ENCODE data around the gene ZP1. TPM values are rescaled to one million over a fixed set of nuclear protein-coding genes. Genes with fewer than 3 reads are reported as not detected.

ZP1 gene
- polyA plus RNA-seq (2013, experiment 1 of 2): 0.44 TPM
- polyA plus RNA-seq (2013, experiment 2 of 2): 0.42 TPM

- Histone ChIP-seq H4K91ac (ENCODE audit: low read length) (no peak within 1 kb of the TSS), H3K18ac (ENCODE audit: low read depth in 1 of 2, low read length in 2 of 2) (no peak within 1 kb of the TSS), H3K4ac (ENCODE audit: low read depth in 1 of 2, low read length in 2 of 2) (no peak within 1 kb of the TSS), H4K8ac (ENCODE audit: low read length) (peak within 1 kb of the TSS; percentile 70), H3K36me3 (ENCODE audit: control insufficient read depth in 1 of 2, insufficient read depth in 2 of 2, low read depth in 1 of 2, low read length in 2 of 2) (peaks cover 0 to 4% of the 10 kb centered on the region in 2 experiments), H3K4me3 (ENCODE audit: insufficient read depth in 1 of 2, low read depth in 1 of 2, low read length in 2 of 2) (no peak within 1 kb of the TSS), H2AK5ac (ENCODE audit: low read length, severe bottlenecking) (peak within 1 kb of the TSS; percentile 80), H3K27ac (ENCODE audit: low read length, poor library complexity, severe bottlenecking) (peak within 1 kb of the TSS; percentile 24), H3K9ac (ENCODE audit: low read length) (no peak within 1 kb of the TSS), H3K23ac (ENCODE audit: low read length in 2 of 2) (no peak within 1 kb of the TSS), H3K79me1 (replicated peaks; ENCODE audit: low read length, poor library complexity, severe bottlenecking) (no peaks in the 10 kb centered on the region), H2BK120ac (ENCODE audit: low read depth, low read length) (no peak within 1 kb of the TSS), H3K27me3 (ENCODE audit: control insufficient read depth in 1 of 2, insufficient read depth in 1 of 2, low read length in 2 of 2) (peaks cover 0 to 14% of the 10 kb centered on the region in 2 experiments), H2AFZ (ENCODE audit: low read depth, low read length) (no peak within 1 kb of the TSS), H3K4me1 (ENCODE audit: control insufficient read depth, insufficient read depth, low read depth, low read length) (peaks cover 25% of the 10 kb centered on the region), H3K4me2 (ENCODE audit: low read length, poor library complexity, severe bottlenecking) (no peak within 1 kb of the TSS), H2BK12ac (ENCODE audit: low read length in 2 of 2) (peak within 1 kb of the TSS; percentile 4 to 10), H3K14ac (ENCODE audit: low read length in 2 of 2) (peak within 1 kb of the TSS in 1 of 2 experiments; percentile 28), H2BK5ac (ENCODE audit: low read depth, low read length, poor library complexity, severe bottlenecking) (no peak within 1 kb of the TSS), H2BK15ac (ENCODE audit: low read depth, poor library complexity, severe bottlenecking) (no peak within 1 kb of the TSS), H3K9me3 (ENCODE audit: control insufficient read depth, low read length) (no peaks in the 10 kb centered on the region)
- DNase-seq: no peak
- 68% methylated on average over 12 of the region's 13 CpGs for WGBS
Measured at GRCh38 chr11:60866911-60867870, at the start of gene ZP1. ZP1 (plus strand) TSS chr11:60867542; CDS start chr11:60867562, 20 bp downstream.

- H3K9me3 ChIP-seq (ENCODE audit: control insufficient read depth, low read length): peaks cover 24% of the 10 kb centered on the region
- H2BK15ac ChIP-seq (ENCODE audit: low read depth, poor library complexity, severe bottlenecking): no peak overlapping the region
- no peak overlapping the region for H2BK5ac ChIP-seq (ENCODE audit: low read depth, low read length, poor library complexity, severe bottlenecking)
- H3K4me2 ChIP-seq (ENCODE audit: low read length, poor library complexity, severe bottlenecking): no peak overlapping the region
- H3K18ac ChIP-seq (ENCODE audit: low read depth in 1 of 2, low read length in 2 of 2): no peak overlapping the region
- H3K9ac ChIP-seq (ENCODE audit: low read length): no peak overlapping the region
- no peak overlapping the region for H3K23ac ChIP-seq (ENCODE audit: low read length in 2 of 2)
- H2BK12ac ChIP-seq (ENCODE audit: low read length in 2 of 2): no peak overlapping the region
- no peak overlapping the region for H3K4me3 ChIP-seq (ENCODE audit: insufficient read depth in 1 of 2, low read depth in 1 of 2, low read length in 2 of 2)
- no peak for DNase-seq
- H2AFZ ChIP-seq (ENCODE audit: low read depth, low read length): no peak overlapping the region
- no peak overlapping the region for H3K4ac ChIP-seq (ENCODE audit: low read depth in 1 of 2, low read length in 2 of 2)
- H3K4me1 ChIP-seq (ENCODE audit: control insufficient read depth, insufficient read depth, low read depth, low read length): no peaks in the 10 kb centered on the region
- no peak overlapping the region for H4K91ac ChIP-seq (ENCODE audit: low read length)
- no peak overlapping the region for H2BK120ac ChIP-seq (ENCODE audit: low read depth, low read length)
- 90% methylated on average over 4 of the region's 4 CpGs for WGBS
- H3K27ac ChIP-seq (ENCODE audit: low read length, poor library complexity, severe bottlenecking): no peak overlapping the region
- H4K8ac ChIP-seq (ENCODE audit: low read length): no peak overlapping the region
- no peak overlapping the region for H3K14ac ChIP-seq (ENCODE audit: low read length in 2 of 2)
- H3K36me3 ChIP-seq (ENCODE audit: control insufficient read depth in 1 of 2, insufficient read depth in 2 of 2, low read depth in 1 of 2, low read length in 2 of 2): no peaks in the 10 kb centered on the region
- H3K79me1 ChIP-seq (replicated peaks; ENCODE audit: low read length, poor library complexity, severe bottlenecking): no peaks in the 10 kb centered on the region
- no peak overlapping the region for H2AK5ac ChIP-seq (ENCODE audit: low read length, severe bottlenecking)
- peaks cover 15 to 29% of the 10 kb centered on the region in 2 experiments for H3K27me3 ChIP-seq (ENCODE audit: control insufficient read depth in 1 of 2, insufficient read depth in 1 of 2, low read length in 2 of 2)
Measured at GRCh38 chr11:60818057-60818456, 49.3 kb upstream of the ZP1 start.

- Histone ChIP-seq H2AFZ (ENCODE audit: low read depth, low read length) (no peak overlapping the region), H3K27ac (ENCODE audit: low read length, poor library complexity, severe bottlenecking) (no peak overlapping the region), H2BK120ac (ENCODE audit: low read depth, low read length) (no peak overlapping the region), H3K4ac (ENCODE audit: low read depth in 1 of 2, low read length in 2 of 2) (no peak overlapping the region), H3K79me1 (replicated peaks; ENCODE audit: low read length, poor library complexity, severe bottlenecking) (no peaks in the 10 kb centered on the region), H3K36me3 (ENCODE audit: control insufficient read depth in 1 of 2, insufficient read depth in 2 of 2, low read depth in 1 of 2, low read length in 2 of 2) (no peaks in the 10 kb centered on the region), H3K4me3 (ENCODE audit: insufficient read depth in 1 of 2, low read depth in 1 of 2, low read length in 2 of 2) (no peak overlapping the region), H4K8ac (ENCODE audit: low read length) (no peak overlapping the region), H3K27me3 (ENCODE audit: control insufficient read depth in 1 of 2, insufficient read depth in 1 of 2, low read length in 2 of 2) (peaks cover 10 to 40% of the 10 kb centered on the region in 2 experiments), H3K9me3 (ENCODE audit: control insufficient read depth, low read length) (peaks cover 14% of the 10 kb centered on the region), H3K4me2 (ENCODE audit: low read length, poor library complexity, severe bottlenecking) (no peak overlapping the region), H3K4me1 (ENCODE audit: control insufficient read depth, insufficient read depth, low read depth, low read length) (no peaks in the 10 kb centered on the region), H2BK5ac (ENCODE audit: low read depth, low read length, poor library complexity, severe bottlenecking) (no peak overlapping the region), H3K23ac (ENCODE audit: low read length in 2 of 2) (no peak overlapping the region), H2AK5ac (ENCODE audit: low read length, severe bottlenecking) (no peak overlapping the region), H3K14ac (ENCODE audit: low read length in 2 of 2) (no peak overlapping the region), H4K91ac (ENCODE audit: low read length) (no peak overlapping the region), H2BK15ac (ENCODE audit: low read depth, poor library complexity, severe bottlenecking) (no peak overlapping the region), H3K18ac (ENCODE audit: low read depth in 1 of 2, low read length in 2 of 2) (no peak overlapping the region), H3K9ac (ENCODE audit: low read length) (no peak overlapping the region), H2BK12ac (ENCODE audit: low read length in 2 of 2) (no peak overlapping the region)
- no peak for DNase-seq
- whole genome bisulfite sequencing: 78% methylated on average over 15 of the region's 15 CpGs
Measured at GRCh38 chr11:60821827-60822599, 45.3 kb upstream of the ZP1 start.
